Smooth muscle cell (in vitro differentiated cells): ENCODE measurements around the gene SF1. TPM values are rescaled to one million over a fixed set of nuclear protein-coding genes. Genes with fewer than 3 reads are reported as not detected.

Experiments used
- DNase-seq: peaks from one replicate; lab custom pipeline; 2025; ENCODE audit not compliant: unreplicated experiment; lab: John Stamatoyannopoulos, UW
- H2AFZ ChIP-seq: fragments of 200-600 bp; sonication (generic); 2 replicates; pipeline ENCODE4 v1.6.0; 2016; ENCODE audit warnings: antibody characterized with exemption, low read depth, mild to moderate bottlenecking
- H3F3A ChIP-seq: fragments of 200-600 bp; sonication (generic); 2 replicates; pipeline ENCODE4 v1.6.0; 2017; ENCODE audit warnings: antibody characterized with exemption, low read depth
- H3K27ac ChIP-seq: fragments of 200-600 bp; sonication (generic); 2 replicates; pipeline ENCODE4 v1.5.1; 2016; ENCODE audit warnings: low read depth, mild to moderate bottlenecking
- H3K27me3 ChIP-seq: fragments of 200-600 bp; sonication (generic); 2 replicates; pipeline ENCODE4 v1.6.1; 2016; ENCODE audit warnings: low read depth, mild to moderate bottlenecking
- H3K36me3 ChIP-seq: fragments of 200-600 bp; sonication (generic); 2 replicates; pipeline ENCODE4 v1.5.1; 2016; ENCODE audit warnings: low read depth
- H3K4me1 ChIP-seq: fragments of 200-600 bp; sonication (generic); 2 replicates; pipeline ENCODE4 v1.5.1; 2016; ENCODE audit warnings: low read depth
- H3K4me2 ChIP-seq: fragments of 200-600 bp; sonication (generic); 2 replicates; pipeline ENCODE4 v1.6.0; 2016; ENCODE audit warnings: mild to moderate bottlenecking
- H3K4me3 ChIP-seq: fragments of 200-600 bp; sonication (generic); 2 replicates; pipeline ENCODE4 v1.5.1; 2016; ENCODE audit warnings: mild to moderate bottlenecking
- H3K79me2 ChIP-seq: fragments of 200-600 bp; sonication (generic); 2 replicates; pipeline ENCODE4 v1.6.0; 2016; ENCODE audit warnings: low read depth, mild to moderate bottlenecking
- H3K9ac ChIP-seq: fragments of 200-600 bp; sonication (generic); 2 replicates; pipeline ENCODE4 v1.6.0; 2016; ENCODE audit warnings: low read depth
- H3K9me3 ChIP-seq: fragments of 200-600 bp; sonication (generic); replicated peaks from 2 replicates; pipeline ENCODE4 v1.5.1; 2016; ENCODE audit warnings: low read depth
- H4K20me1 ChIP-seq: fragments of 200-600 bp; sonication (generic); 2 replicates; pipeline ENCODE4 v1.6.0; 2016; ENCODE audit warnings: low read depth
- WGBS: methylation state at CpG from one replicate; pipeline ENCODE4 v1.1.7; 2016; ENCODE audit warnings: low lambda C conversion rate; 5-methylcytosine and 5-hydroxymethylcytosine counted together
- polyA plus RNA-seq: library from polyadenylated mRNA; unstranded; fragments of >200 nt; fragmentation: Nextera tagmentation; extraction: Ambion mirVana; gene quantifications from 2 replicates; pipeline ENCODE4 v1.2.1, GENCODE V29; 2016
- total RNA-seq: library from RNA; depleted of rRNA; stranded (reverse); fragments of >200 nt; gene quantifications from 2 replicates; pipeline ENCODE4 v1.2.3, GENCODE V29; 2014
- TF ChIP-seq, protein P1 (sequence below): fragments of 200-600 bp; sonication (generic); IDR thresholded peaks from 2 replicates; pipeline ENCODE4 v1.5.1; 2017; ENCODE audit warnings: borderline replicate concordance, mild to moderate bottlenecking, antibody characterized with exemption; ENCODE audit not compliant: insufficient read depth, poor library complexity, severe bottlenecking

SF1 gene
- total and polyA plus RNA-seq, 2 experiments from 2014 or later = 84.2 to 115 TPM

GRCh38 chr11:64760759-64761420 is 17.5 kb downstream of the SF1 start:
- Histone ChIP-seq H3K4me3 (no peak overlapping the region), H3K9me3 (no peaks in the 10 kb centered on the region), H3K36me3 (no peaks in the 10 kb centered on the region), H3K9ac (no peak overlapping the region), H3K27me3 (no peaks in the 10 kb centered on the region), H2AFZ (no peak overlapping the region), H3K79me2 (peaks cover 6% of the 10 kb centered on the region), H3K4me1 (peaks cover 29% of the 10 kb centered on the region), H3K27ac (no peak overlapping the region), H3K4me2 (no peak overlapping the region), H3F3A (peaks cover 34% of the 10 kb centered on the region), H4K20me1 (peaks cover 52% of the 10 kb centered on the region)
- TF ChIP-seq, protein P1, sequence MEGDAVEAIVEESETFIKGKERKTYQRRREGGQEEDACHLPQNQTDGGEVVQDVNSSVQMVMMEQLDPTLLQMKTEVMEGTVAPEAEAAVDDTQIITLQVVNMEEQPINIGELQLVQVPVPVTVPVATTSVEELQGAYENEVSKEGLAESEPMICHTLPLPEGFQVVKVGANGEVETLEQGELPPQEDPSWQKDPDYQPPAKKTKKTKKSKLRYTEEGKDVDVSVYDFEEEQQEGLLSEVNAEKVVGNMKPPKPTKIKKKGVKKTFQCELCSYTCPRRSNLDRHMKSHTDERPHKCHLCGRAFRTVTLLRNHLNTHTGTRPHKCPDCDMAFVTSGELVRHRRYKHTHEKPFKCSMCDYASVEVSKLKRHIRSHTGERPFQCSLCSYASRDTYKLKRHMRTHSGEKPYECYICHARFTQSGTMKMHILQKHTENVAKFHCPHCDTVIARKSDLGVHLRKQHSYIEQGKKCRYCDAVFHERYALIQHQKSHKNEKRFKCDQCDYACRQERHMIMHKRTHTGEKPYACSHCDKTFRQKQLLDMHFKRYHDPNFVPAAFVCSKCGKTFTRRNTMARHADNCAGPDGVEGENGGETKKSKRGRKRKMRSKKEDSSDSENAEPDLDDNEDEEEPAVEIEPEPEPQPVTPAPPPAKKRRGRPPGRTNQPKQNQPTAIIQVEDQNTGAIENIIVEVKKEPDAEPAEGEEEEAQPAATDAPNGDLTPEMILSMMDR = no peak
- no peak for DNase-seq
- 82% methylated on average over 7 of the region's 7 CpGs for WGBS

GRCh38 chr11:64759722-64760719 is 18.3 kb downstream of the SF1 start, which contains the start of gene PYGM:
Gene PYGM (minus strand): TSS chr11:64759974. CDS start chr11:64759898, 76 bp downstream.
- H4K20me1 ChIP-seq = peaks cover 44% of the 10 kb centered on the region
- no peak within 1 kb of the TSS for H3K4me3 ChIP-seq
- TF ChIP-seq, protein P1 = no peak
- H3F3A ChIP-seq = peaks cover 26% of the 10 kb centered on the region
- no peak for DNase-seq
- no peaks in the 10 kb centered on the region for H3K36me3 ChIP-seq
- no peak within 1 kb of the TSS for H3K9ac ChIP-seq
- H3K4me2 ChIP-seq = no peak within 1 kb of the TSS
- H3K4me1 ChIP-seq = peaks cover 29% of the 10 kb centered on the region
- H3K79me2 ChIP-seq = peaks cover 6% of the 10 kb centered on the region
- H3K27me3 ChIP-seq = no peaks in the 10 kb centered on the region
- no peak within 1 kb of the TSS for H2AFZ ChIP-seq
- H3K27ac ChIP-seq = no peak within 1 kb of the TSS
- WGBS = 49% methylated on average over 24 of the region's 24 CpGs
- H3K9me3 ChIP-seq = no peaks in the 10 kb centered on the region

DNA sequence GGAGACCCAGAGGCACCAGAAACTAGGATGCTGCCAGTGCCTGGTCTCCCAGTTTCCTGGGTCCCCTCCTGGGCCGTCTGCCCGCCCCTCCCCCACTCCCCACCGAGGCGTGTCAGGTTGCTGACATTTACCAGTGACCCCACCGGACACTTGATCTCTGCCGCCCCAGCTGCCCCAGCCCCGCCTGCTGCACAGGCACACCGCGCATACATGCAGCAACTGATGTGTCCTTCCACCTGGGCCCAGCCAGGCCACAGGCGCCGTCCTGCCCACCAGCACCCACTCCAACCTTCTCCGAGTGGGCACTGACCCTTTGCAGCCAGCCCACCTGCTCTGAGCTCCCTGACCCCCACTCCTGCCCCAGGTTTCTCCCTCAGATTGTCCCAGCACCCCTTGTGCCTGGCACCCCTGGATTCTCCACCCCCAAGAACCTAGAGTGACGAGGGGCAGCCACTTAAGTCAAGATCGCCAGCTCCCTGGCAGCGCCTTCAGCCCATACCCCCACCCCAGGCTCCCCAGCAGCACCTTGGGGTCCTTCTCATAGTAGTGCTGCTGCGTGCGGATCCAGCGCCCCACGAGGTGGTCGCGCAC is 19.1 kb downstream of the SF1 start:
- 84% methylated on average over 19 of the region's 21 CpGs for WGBS
- Histone ChIP-seq H3K9ac (no peak overlapping the region), H2AFZ (no peak overlapping the region), H3K79me2 (peaks cover under 1% of the 10 kb centered on the region), H3F3A (peaks cover 18% of the 10 kb centered on the region), H4K20me1 (peaks cover 36% of the 10 kb centered on the region), H3K9me3 (no peaks in the 10 kb centered on the region), H3K4me3 (no peak overlapping the region), H3K4me1 (peaks cover 22% of the 10 kb centered on the region), H3K4me2 (no peak overlapping the region), H3K27ac (no peak overlapping the region), H3K27me3 (no peaks in the 10 kb centered on the region), H3K36me3 (no peaks in the 10 kb centered on the region)
- TF ChIP-seq, protein P1 = no peak
- no peak for DNase-seq
